ENCODE data around the gene MT1HL1.
"Not testable (repeated sequence)": the region's sequence is repeated elsewhere in the genome, so short reads cannot be mapped to it uniquely, and the experiment has no call there.

Gene MT1HL1

DNA sequence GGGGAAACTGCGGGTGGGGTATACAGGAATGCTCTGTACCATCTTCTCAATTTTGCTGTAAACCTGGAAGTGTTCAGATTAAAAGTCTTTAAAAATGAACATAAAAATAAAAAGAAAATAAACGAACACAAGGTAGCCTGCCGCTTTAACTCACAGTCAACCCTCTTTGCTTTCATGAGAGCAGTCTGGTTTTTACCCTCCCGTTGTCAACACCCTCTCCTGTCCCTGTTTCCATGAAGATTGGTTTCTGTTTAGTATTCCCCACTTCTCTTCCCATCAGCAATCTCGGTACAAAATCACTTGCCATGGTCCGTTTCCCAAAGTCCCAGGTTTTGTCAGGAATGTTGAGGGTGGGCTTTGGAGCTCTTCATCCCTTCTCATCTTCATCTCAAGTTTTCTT lies 28.8 kb downstream of the MT1HL1 start:
- no peak for DNase-seq (ENCODE audit: low spot score)

- not testable (repeated sequence) for DNase-seq (ENCODE audit: low spot score)
Measured at GRCh38 chr1:236974025-236974424, 30.2 kb downstream of the MT1HL1 start.

GRCh38 chr1:236966636-236967035 lies 37.6 kb downstream of the MT1HL1 start:
- DNase-seq (ENCODE audit: low spot score), result no peak

- no peak for DNase-seq (ENCODE audit: low spot score)
Measured at GRCh38 chr1:236963920-236964319, 40.3 kb downstream of the MT1HL1 start.

DNA sequence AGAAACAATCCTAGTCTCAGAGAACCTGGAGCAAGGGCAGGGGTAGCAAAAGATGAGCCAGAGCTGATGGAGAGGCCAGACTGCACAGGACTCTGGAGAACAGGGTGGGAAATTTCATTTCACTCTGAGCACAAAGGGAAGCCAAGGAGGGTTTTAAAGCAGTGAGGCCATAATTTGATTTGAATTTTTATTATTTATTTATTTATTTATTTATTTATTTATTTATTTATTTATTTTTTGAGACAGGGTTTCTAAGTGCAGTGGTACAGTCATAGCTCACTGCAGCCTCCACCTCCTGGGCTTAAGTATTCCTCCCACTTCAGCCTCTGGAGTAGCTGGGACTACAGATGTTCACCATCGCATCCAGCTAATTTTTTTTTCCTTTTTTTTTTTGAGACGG lies 45.1 kb downstream of the MT1HL1 start:
- DNase-seq (ENCODE audit: low spot score), result no peak

GRCh38 chr1:236957235-236957634 lies 47.0 kb downstream of the MT1HL1 start:
- no peak for DNase-seq (ENCODE audit: low spot score)
